Spinal cord (tissue), 10 donors: ENCODE measurements around the gene SGCA. TPM values are rescaled to one million over a fixed set of nuclear protein-coding genes. Genes with fewer than 3 reads are reported as not detected.

Experiments
- DNase-seq, 6 donors: peaks; one replicate each; pipeline versions ENCODE4 v3.0.0 to v3.0.0-alpha.2; 2013 to 2015; ENCODE audit warnings: low spot score in 6 of 6, low read depth in 4 of 6
- H3K27ac ChIP-seq: one replicate; pipeline ENCODE4 v1.5.1; 2013; ENCODE audit warnings: low read depth, low read length, control low read depth
- H3K27me3 ChIP-seq: one replicate; pipeline ENCODE4 v1.6.1; 2013; ENCODE audit warnings: low read length; ENCODE audit not compliant: control insufficient read depth, insufficient read depth
- H3K36me3 ChIP-seq: one replicate; pipeline ENCODE4 v1.6.1; 2013; ENCODE audit warnings: low read length; ENCODE audit not compliant: control insufficient read depth, insufficient read depth
- H3K4me1 ChIP-seq: one replicate; pipeline ENCODE4 v1.6.1; 2013; ENCODE audit warnings: low read length; ENCODE audit not compliant: control insufficient read depth, insufficient read depth
- H3K4me3 ChIP-seq: one replicate; pipeline ENCODE4 v1.5.1; 2013; ENCODE audit warnings: low read depth, low read length, control low read depth
- H3K9me3 ChIP-seq: one replicate; pipeline ENCODE4 v1.6.1; 2013; ENCODE audit warnings: low read length; ENCODE audit not compliant: control insufficient read depth, insufficient read depth
- WGBS: methylation state at CpG from one replicate; pipeline ENCODE4 v1.1.5; 2013; ENCODE audit warnings: missing lambda C conversion rate; ENCODE audit not compliant: insufficient coverage; 5-methylcytosine and 5-hydroxymethylcytosine counted together
- long read RNA-seq, 4 donors: transcript quantifications; one replicate each; lab custom pipeline, GENCODE V29; 2026
- polyA plus RNA-seq, 2 donors: library from polyadenylated mRNA; unstranded; fragments of 120-200 nt; gene quantifications; one replicate each; pipeline ENCODE4 v1.2.1, GENCODE V29; 2013; ENCODE audit not compliant: insufficient read length in 2 of 2
- total RNA-seq, 2 donors: library from RNA; depleted of rRNA in 1 of 2; stranded (reverse); fragments of 120-200 nt in 1 of 2; fragments of >200 nt in 1 of 2; gene quantifications; one replicate each; pipeline versions ENCODE4 v1.2.3 to v1.2.4, GENCODE V29; 2013 to 2014
- donor health status: healthy.

Gene SGCA
- total RNA-seq: under 1 TPM; 0.72 to 0.99 TPM
- 1 to 10 TPM; 1.4 to 3.0 TPM for polyA plus RNA-seq
- long read RNA-seq, donor 1, partial matches to known transcripts: 1,583 of 1,635 reads
- long read RNA-seq, donor 1, other reads (novel, unspliced or antisense): 52 of 1,635 reads
- long read RNA-seq, donor 2, partial matches to known transcripts: 20 of 20 reads
- long read RNA-seq, donor 2, other reads (novel, unspliced or antisense): 0 of 20 reads
- long read RNA-seq, donor 3, partial matches to known transcripts: 822 of 828 reads
- long read RNA-seq, donor 3, other reads (novel, unspliced or antisense): 6 of 828 reads
- long read RNA-seq, donor 4, partial matches to known transcripts: 1,297 of 1,303 reads
- long read RNA-seq, donor 4, other reads (novel, unspliced or antisense): 5 of 1,303 reads

DNA sequence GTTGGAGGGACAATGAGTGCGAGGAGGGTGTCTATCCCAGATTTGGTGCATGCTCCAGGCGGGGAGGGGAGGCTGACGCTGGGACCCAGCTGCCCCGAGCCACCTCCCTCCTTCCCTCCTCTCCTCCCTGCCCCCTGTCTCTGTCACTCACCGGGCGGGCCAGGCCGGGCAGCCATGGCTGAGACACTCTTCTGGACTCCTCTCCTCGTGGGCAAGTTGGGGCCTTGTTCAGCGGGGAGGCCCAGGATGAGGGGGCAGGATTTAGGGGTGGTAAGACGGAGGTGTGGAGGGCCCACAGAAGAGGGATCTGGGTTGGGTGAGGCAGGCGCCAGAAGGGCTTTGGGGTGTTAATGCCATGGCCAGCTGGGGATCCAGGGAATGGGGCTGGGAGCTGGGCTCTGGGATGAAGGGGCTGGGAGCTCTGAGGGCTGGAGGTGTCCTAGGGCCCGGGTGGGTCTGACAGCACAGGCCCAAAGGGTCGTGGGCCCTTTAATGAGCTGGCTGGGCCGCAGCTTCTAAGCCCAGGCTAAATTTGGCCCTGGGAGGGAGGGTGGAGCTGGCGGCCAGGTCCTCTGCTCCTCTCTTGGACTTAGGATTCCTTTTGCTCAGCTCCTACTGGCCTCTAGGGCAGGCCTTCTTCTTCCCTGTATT is at the start of gene SGCA:
TSS of gene SGCA (plus strand) at position 139 of the 651 bp plus-strand sequence. CDS start at position 175, 36 bp downstream.
- Histone ChIP-seq H3K9me3 (no peaks in the 10 kb centered on the region), H3K27me3 (no peaks in the 10 kb centered on the region), H3K27ac (no peak within 1 kb of the TSS), H3K36me3 (no peaks in the 10 kb centered on the region), H3K4me1 (peaks cover 16% of the 10 kb centered on the region), H3K4me3 (no peak within 1 kb of the TSS)
- no peak for DNase-seq
- 49% methylated on average over 9 of the region's 15 CpGs for WGBS

DNA sequence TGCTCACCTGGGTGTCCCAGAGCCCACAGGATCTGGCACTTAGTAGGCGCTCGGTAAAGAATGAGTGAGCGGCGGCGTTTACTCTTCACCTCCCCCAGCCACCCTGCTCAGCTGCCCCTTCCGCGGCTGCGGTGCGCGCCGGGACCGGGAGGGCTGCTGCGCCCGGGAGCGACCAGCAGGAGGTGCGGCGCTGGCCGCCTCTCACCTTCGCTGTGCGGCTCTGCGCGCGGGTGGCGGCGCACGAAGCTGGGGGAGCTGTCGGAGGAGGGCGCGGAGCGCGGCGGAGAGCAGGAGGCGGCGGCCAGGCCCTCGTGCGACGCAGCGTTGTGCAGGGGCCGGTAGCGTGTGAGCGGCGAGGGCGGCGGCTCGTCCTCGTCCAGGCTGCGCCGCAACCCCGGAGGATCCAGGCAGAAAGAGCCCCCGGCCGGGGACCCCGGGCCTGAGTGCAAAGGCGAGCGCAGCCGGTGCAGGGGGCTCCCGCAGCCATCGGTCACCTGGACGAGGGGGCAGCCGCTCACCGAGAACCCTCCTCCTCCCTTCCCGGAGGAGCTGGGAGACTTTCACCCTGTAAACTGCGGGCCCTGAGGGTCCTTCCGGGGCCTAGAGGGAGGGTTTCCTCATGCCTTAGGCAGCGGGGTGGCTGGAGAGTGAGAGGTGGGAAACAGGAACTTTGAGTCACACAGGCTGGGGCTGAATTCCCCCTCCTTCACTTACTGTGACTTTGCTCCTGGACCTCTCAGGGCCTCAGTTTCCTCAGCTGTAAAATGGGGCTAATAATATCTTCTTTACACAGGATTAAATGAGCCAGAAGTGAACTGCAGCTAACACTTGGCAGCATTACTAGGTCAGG is 48.4 kb upstream of the SGCA start:
- Histone ChIP-seq H3K4me3 (no peak overlapping the region), H3K27ac (no peak overlapping the region), H3K4me1 (peaks cover 6% of the 10 kb centered on the region), H3K9me3 (no peaks in the 10 kb centered on the region), H3K36me3 (peaks cover 46% of the 10 kb centered on the region), H3K27me3 (peaks cover 2% of the 10 kb centered on the region)
- 8% methylated on average over 55 of the region's 64 CpGs for WGBS
- DNase-seq: peak in 3 of 6 donors; percentile 17 to 78 (median 65)

GRCh38 chr17:50118076-50118827 is 47.6 kb upstream of the SGCA start:
- no peak overlapping the region for H3K4me3 ChIP-seq
- H3K36me3 ChIP-seq: peaks cover 45% of the 10 kb centered on the region
- peaks cover 13% of the 10 kb centered on the region for H3K4me1 ChIP-seq
- no peak for DNase-seq
- 90% methylated on average over 21 of the region's 23 CpGs for WGBS
- peaks cover 2% of the 10 kb centered on the region for H3K27me3 ChIP-seq
- no peak overlapping the region for H3K27ac ChIP-seq
- no peaks in the 10 kb centered on the region for H3K9me3 ChIP-seq

GRCh38 chr17:50118828-50119218 is 47.0 kb upstream of the SGCA start:
- 92% methylated on average over 4 of the region's 4 CpGs for WGBS
- H3K36me3 ChIP-seq: peaks cover 45% of the 10 kb centered on the region

DNA sequence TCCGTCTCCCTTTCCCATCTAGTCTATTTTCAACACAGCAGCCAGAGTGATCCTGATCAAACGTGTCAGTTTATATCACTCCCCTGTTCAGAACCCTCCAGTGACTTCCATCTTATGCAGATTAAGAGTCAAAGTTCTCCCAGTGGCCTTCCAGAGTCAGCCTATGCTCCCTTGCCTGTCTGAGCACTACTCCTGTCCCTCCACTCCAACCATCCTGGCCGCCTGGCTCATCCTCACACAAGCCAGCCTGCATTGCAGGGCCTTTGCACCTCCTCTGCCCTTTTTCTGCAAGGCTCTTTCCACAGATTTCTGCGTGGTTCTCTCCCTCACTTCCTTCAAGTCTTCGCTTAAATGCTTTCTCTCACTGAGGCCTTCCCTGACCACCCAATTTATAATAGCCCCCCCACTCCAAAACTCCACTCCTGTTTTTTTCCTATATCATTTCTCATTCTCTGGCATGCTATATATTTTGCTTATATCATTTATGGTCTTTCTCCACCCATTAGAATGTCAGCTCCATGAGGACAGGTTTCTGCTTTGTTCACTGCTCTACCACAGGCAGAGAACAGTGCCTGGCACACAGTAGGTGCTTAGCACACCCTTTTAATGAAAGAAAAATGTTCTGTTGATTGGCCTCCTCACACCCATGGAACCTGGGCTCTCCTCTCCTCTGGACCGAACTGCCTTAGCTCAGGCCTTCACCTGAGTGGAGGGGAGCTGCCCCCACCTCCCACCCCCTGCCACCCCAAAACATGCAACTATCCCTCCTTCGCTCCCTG is 45.1 kb upstream of the SGCA start:
- peaks cover 45% of the 10 kb centered on the region for H3K36me3 ChIP-seq
- no peak overlapping the region for H3K4me3 ChIP-seq
- H3K9me3 ChIP-seq: no peaks in the 10 kb centered on the region
- peaks cover 23% of the 10 kb centered on the region for H3K4me1 ChIP-seq
- 89% methylated on average over 6 of the region's 7 CpGs for WGBS
- no peak overlapping the region for H3K27ac ChIP-seq
- peaks cover 2% of the 10 kb centered on the region for H3K27me3 ChIP-seq
- DNase-seq: no peak

More at GRCh38 chr17:50118828-50119218, 47.0 kb upstream of the SGCA start:
- peaks cover 19% of the 10 kb centered on the region for H3K4me1 ChIP-seq
- no peak for DNase-seq
- no peak overlapping the region for H3K4me3 ChIP-seq
- H3K9me3 ChIP-seq: no peaks in the 10 kb centered on the region
- peaks cover 2% of the 10 kb centered on the region for H3K27me3 ChIP-seq
- H3K27ac ChIP-seq: no peak overlapping the region

DNA sequence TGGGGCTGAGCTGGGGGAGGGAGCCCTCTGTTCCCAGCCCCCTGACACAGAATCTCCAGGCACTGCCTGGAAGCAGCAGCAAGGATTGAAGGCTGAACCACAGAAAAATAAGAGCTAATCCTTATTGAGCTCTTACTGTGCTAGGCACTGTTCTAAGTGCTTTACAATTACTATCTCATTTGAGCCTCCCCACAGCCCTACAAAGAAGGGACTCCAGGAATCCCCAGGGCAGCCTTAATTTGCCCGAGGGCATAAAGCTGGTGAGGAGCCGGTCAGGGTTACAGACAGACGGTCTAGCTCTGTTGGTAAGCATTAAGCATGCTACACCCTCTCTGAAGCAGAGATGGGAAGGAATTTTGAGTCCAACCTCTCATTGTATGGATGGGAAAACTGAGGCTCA is 42.9 kb upstream of the SGCA start:
- Histone ChIP-seq H3K27me3 (no peaks in the 10 kb centered on the region), H3K4me3 (no peak overlapping the region), H3K4me1 (peaks cover 18% of the 10 kb centered on the region), H3K9me3 (no peaks in the 10 kb centered on the region), H3K36me3 (peaks cover 36% of the 10 kb centered on the region), H3K27ac (no peak overlapping the region)
- DNase-seq: no peak
- no CpG with 5 or more reads among the region's 3 CpGs for WGBS

DNA sequence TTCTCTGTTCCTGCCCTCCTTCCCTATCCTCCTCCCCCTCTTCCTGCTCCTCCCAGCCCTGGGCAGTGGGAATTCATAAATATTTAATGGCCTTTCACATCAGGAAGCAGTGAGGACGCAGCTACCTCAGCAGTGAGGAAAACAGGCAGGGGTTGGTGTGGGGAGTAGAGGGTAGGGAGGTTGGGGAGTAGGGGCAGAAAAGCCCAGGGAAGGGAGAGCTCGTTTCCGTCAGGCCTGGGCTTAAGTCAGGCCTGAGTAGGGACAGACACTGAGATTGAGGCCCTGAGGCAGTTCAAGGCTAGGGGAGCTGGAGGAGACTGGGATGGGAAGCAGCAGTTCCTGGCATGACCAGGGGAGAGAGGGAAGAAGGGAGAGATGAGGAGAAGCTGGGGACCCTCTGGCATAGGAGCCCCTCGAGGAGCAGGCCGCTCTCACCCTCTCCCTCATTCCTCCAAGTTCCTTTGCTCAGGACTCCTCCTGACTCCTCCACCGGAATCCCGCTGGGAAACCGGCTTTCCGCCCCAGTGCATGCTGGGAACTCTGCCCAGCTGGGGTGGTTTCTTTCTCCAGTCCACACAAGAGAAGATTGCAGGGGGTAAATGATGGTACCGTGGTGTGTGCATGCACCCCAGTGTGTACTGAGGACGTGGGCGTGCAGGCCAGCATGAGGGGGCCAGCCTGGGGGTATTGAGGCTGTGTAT is 42.0 kb upstream of the SGCA start:
- H3K4me1 ChIP-seq: peaks cover 22% of the 10 kb centered on the region
- H3K9me3 ChIP-seq: no peaks in the 10 kb centered on the region
- H3K27me3 ChIP-seq: no peaks in the 10 kb centered on the region
- H3K27ac ChIP-seq: no peak overlapping the region
- H3K36me3 ChIP-seq: peaks cover 29% of the 10 kb centered on the region
- no peak overlapping the region for H3K4me3 ChIP-seq
- peak in 1 of 6 donors; percentile 43 for DNase-seq
- 30% methylated on average over 8 of the region's 12 CpGs for WGBS

DNA sequence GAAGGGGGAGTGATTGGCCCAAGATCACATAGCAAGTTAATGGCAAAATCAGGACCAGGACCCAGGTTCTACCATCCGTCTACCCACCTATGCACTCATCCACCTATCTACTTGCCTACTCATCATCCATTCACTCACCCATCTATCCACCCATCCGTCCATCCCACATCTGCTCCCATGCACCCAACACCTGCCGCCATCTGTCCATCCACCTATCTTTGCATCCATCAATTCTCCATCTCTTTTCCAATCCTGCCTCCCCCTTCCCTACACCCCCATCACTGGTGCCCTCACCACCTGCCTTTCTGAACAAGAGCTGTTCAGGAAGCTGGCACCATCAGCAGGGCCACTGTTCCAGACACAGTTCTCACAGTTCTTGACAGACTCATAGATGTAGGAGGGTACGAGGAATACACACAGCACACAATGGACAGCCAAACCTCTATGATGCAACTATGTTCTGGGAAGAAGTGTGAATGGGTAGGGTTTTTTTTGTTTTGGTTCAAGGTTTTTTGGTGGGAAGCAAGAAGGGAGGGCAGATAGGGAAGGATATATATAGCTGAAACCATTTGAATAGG is 40.3 kb upstream of the SGCA start:
- no peak overlapping the region for H3K27ac ChIP-seq
- H3K4me3 ChIP-seq: no peak overlapping the region
- no peak for DNase-seq
- H3K27me3 ChIP-seq: no peaks in the 10 kb centered on the region
- H3K4me1 ChIP-seq: peaks cover 32% of the 10 kb centered on the region
- 90% methylated on average over 3 of the region's 4 CpGs for WGBS
- H3K9me3 ChIP-seq: no peaks in the 10 kb centered on the region
- peaks cover 28% of the 10 kb centered on the region for H3K36me3 ChIP-seq
